Upper lobe of left lung (tissue), 4 donors: ENCODE measurements around the gene OGFOD2.

Experiments used
- CTCF ChIP-seq, 6 experiments: fragments of 450-650 bp in 4 of 6; fragments of 200-600 bp in 2 of 6; sonication (generic) in 2 of 6; IDR thresholded peaks; one replicate each; pipeline ENCODE4 v1.5.1; 2016 to 2019; ENCODE audit warnings: antibody characterized with exemption in 6 of 6
- POLR2A ChIP-seq, 4 donors: fragments of 450-650 bp; IDR thresholded peaks; one replicate each; pipeline ENCODE4 v1.5.1; 2016 to 2017; ENCODE audit warnings: antibody characterized with exemption in 4 of 4, mild to moderate bottlenecking in 2 of 4
- POLR2AphosphoS5 ChIP-seq, 2 donors: sonication (generic); formaldehyde crosslinking; IDR thresholded peaks; one replicate each; pipeline ENCODE4 v1.5.1; 2017; ENCODE audit warnings: antibody characterized with exemption in 2 of 2

DNA sequence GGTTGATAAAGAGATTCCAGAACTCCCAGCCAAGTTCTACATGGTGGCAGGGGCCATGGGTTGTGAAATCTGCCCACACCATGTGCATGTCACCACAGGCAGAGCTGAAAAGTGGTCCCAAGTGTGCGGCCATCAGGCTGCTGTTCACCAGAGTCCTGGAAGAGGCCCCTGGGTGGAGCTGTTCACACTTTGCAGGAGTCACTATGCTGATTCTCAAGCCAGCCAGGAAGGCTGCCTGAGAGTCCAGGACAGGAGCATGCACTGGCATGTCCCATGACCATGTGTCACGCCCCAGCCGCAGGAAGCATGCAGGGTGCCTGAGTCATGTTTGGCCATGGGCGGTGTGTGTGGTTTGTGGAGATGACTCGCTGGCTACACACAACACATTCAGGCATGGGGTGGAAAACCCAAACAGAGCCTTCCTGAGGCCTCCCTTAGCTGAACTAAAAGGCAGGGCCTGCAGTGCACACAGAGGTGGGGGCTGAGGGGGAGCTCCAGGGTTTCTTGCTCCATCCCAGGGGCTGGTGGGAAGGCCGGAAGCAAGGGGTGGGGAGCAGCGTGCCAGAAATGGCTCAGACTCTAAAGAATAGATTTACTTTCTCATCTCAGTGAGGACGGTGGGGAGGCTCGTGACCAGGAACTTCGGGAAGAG, 28.2 kb upstream of the OGFOD2 start:
- peak; percentile 24 to 45 (median 36) for TF ChIP-seq CTCF (IDR thresholded peaks at IDR 0.05)
- TF ChIP-seq POLR2A (IDR thresholded peaks at IDR 0.05): peak in 1 of 4 donors; percentile 52
- peak; percentile 91 to 93 for TF ChIP-seq POLR2AphosphoS5 (IDR thresholded peaks at IDR 0.05)
